ENCODE measurements around the gene HSPB9.

- TF ChIP-seq EZH2 (IDR thresholded peaks at IDR 0.05; ENCODE audit: insufficient read depth, poor library complexity, severe bottlenecking) (no peak), EZH2phosphoT487 (IDR thresholded peaks at IDR 0.05; ENCODE audit: insufficient read depth, low read depth) (no peak)
Observed at GRCh38 chr17:42155614-42156045, 33.0 kb downstream of the HSPB9 start.
